HG03575 (cell line): Measurements from ENCODE around the gene ZNF621.
"Not testable (repeated sequence)": the region's sequence is repeated elsewhere in the genome, so short reads cannot be mapped to it uniquely, and the experiment has no call there.

Experiments
- ATAC-seq: cut with Tn5 transposase; IDR thresholded peaks from one replicate; pipeline ENCODE4 v1.9.1; 2021; ENCODE audit not compliant: unreplicated experiment, insufficient number of reproducible peaks, low FRiP score; ENCODE audit errors: extremely low read depth

Gene ZNF621

GRCh38 chr3:40528426-40528825 lies 3.7 kb downstream of the ZNF621 start:
- no peak for ATAC-seq

- no peak for ATAC-seq
Observed at GRCh38 chr3:40532252-40532651, 7.5 kb downstream of the ZNF621 start.

- no peak for ATAC-seq
Observed at GRCh38 chr3:40534283-40534682, 9.5 kb downstream of the ZNF621 start.

GRCh38 chr3:40546816-40547215 lies 22.1 kb downstream of the ZNF621 start:
- no peak for ATAC-seq

GRCh38 chr3:40550167-40550566 lies 25.4 kb downstream of the ZNF621 start:
- no peak for ATAC-seq

- ATAC-seq = no peak
Observed at GRCh38 chr3:40557575-40558161, 32.9 kb downstream of the ZNF621 start.

GRCh38 chr3:40562482-40562881 lies 37.7 kb downstream of the ZNF621 start:
- not testable (repeated sequence) for ATAC-seq

GRCh38 chr3:40565629-40566028 lies 40.9 kb downstream of the ZNF621 start:
- not testable (repeated sequence) for ATAC-seq

- ATAC-seq = no peak
Observed at GRCh38 chr3:40566694-40567093, 41.9 kb downstream of the ZNF621 start.

- ATAC-seq = no peak
Observed at GRCh38 chr3:40572588-40572987, 47.8 kb downstream of the ZNF621 start.

- ATAC-seq = no peak
Observed at GRCh38 chr3:40574050-40574449, 49.3 kb downstream of the ZNF621 start.

- no peak for ATAC-seq
Observed at GRCh38 chr3:40574661-40575060, 49.9 kb downstream of the ZNF621 start.

- no peak for ATAC-seq
Observed at GRCh38 chr3:40576396-40576795, 51.6 kb downstream of the ZNF621 start.

GRCh38 chr3:40580494-40581091 lies 55.8 kb downstream of the ZNF621 start:
- no peak for ATAC-seq

- no peak for ATAC-seq
Observed at GRCh38 chr3:40581166-40581565, 56.4 kb downstream of the ZNF621 start.

GRCh38 chr3:40582401-40583027 lies 57.8 kb downstream of the ZNF621 start:
- no peak for ATAC-seq

- ATAC-seq = no peak
Observed at GRCh38 chr3:40583691-40584090, 58.9 kb downstream of the ZNF621 start.

- no peak for ATAC-seq
Observed at GRCh38 chr3:40584625-40585189, 59.9 kb downstream of the ZNF621 start.

GRCh38 chr3:40585381-40586016 lies 60.7 kb downstream of the ZNF621 start:
- ATAC-seq = no peak

GRCh38 chr3:40586901-40587300 lies 62.1 kb downstream of the ZNF621 start:
- no peak for ATAC-seq
